IMR-90 (cell line): ENCODE results near the gene ANKRD52.

Experiments
- BHLHE40 ChIP-seq: fragments of 150-350 bp; IDR thresholded peaks from 2 replicates; pipeline ENCODE4 v1.6.1; 2016; ENCODE audit warnings: mild to moderate bottlenecking, low read depth, low read length
- FOS ChIP-seq: fragments of 150-350 bp; IDR thresholded peaks from 2 replicates; pipeline ENCODE4 v1.6.1; 2016; ENCODE audit warnings: low read depth, low read length
- MAFK ChIP-seq: IDR thresholded peaks from 2 replicates; pipeline ENCODE4 v1.6.1; 2012; ENCODE audit warnings: low read depth, low read length, improper control_type of control experiment
- POLR2A ChIP-seq: IDR thresholded peaks from 2 replicates; pipeline ENCODE4 v1.6.1; 2012; ENCODE audit warnings: mild to moderate bottlenecking, low read depth, low read length
- RAD21 ChIP-seq: IDR thresholded peaks from 2 replicates; pipeline ENCODE4 v1.6.1; 2012; ENCODE audit warnings: low read length, improper control_type of control experiment
- RFX5 ChIP-seq: IDR thresholded peaks from 2 replicates; pipeline ENCODE4 v1.8.0; 2012; ENCODE audit warnings: low read depth, mild to moderate bottlenecking, low read length, moderate library complexity
- TF ChIP-seq, protein P1 (sequence below): conservative IDR thresholded peaks from 2 replicates; pipeline ENCODE4 v1.5.1; 2012; ENCODE audit warnings: mild to moderate bottlenecking, low read depth, low read length, improper control_type of control experiment
- TF ChIP-seq, protein P2 (sequence below): fragments of 150-350 bp; IDR thresholded peaks from 2 replicates; pipeline ENCODE4 v1.6.1; 2017; ENCODE audit warnings: mild to moderate bottlenecking, antibody characterized with exemption, low read length, low read depth

DNA sequence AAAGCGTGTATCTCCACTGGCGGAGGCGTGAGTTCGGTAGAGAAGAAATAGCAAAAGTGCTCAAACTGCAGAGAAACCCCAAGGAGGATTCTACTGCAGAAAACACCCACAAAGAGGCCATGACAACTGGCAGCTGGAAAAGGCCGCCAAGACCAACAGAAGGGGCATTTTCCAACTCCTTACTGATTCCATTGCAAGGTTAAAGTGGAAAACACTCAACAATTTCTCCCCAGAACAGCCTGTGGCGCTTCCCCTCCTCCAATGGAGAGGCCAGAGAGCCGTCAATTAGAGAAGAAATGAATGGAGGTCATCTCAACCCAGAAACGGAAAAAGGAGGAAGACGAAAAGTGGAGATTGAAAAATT lies 618 bp upstream of the ANKRD52 start:
- TF ChIP-seq POLR2A (no peak), RAD21 (no peak), RFX5 (no peak), MAFK (no peak), FOS (no peak), BHLHE40 (no peak)
- TF ChIP-seq, protein P1, sequence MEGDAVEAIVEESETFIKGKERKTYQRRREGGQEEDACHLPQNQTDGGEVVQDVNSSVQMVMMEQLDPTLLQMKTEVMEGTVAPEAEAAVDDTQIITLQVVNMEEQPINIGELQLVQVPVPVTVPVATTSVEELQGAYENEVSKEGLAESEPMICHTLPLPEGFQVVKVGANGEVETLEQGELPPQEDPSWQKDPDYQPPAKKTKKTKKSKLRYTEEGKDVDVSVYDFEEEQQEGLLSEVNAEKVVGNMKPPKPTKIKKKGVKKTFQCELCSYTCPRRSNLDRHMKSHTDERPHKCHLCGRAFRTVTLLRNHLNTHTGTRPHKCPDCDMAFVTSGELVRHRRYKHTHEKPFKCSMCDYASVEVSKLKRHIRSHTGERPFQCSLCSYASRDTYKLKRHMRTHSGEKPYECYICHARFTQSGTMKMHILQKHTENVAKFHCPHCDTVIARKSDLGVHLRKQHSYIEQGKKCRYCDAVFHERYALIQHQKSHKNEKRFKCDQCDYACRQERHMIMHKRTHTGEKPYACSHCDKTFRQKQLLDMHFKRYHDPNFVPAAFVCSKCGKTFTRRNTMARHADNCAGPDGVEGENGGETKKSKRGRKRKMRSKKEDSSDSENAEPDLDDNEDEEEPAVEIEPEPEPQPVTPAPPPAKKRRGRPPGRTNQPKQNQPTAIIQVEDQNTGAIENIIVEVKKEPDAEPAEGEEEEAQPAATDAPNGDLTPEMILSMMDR: no peak
- TF ChIP-seq, protein P2, sequence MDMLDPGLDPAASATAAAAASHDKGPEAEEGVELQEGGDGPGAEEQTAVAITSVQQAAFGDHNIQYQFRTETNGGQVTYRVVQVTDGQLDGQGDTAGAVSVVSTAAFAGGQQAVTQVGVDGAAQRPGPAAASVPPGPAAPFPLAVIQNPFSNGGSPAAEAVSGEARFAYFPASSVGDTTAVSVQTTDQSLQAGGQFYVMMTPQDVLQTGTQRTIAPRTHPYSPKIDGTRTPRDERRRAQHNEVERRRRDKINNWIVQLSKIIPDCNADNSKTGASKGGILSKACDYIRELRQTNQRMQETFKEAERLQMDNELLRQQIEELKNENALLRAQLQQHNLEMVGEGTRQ: no peak
